SK-N-SH (cell line): ENCODE data around the gene DNAL4.

ENCODE experiments used
- CTCF ChIP-seq: fragments of 200-600 bp; sonication (generic); IDR thresholded peaks from 2 replicates; pipeline ENCODE4 v1.6.1; 2017; ENCODE audit warnings: antibody characterized with exemption, mild to moderate bottlenecking, moderate library complexity
- ELF1 ChIP-seq: IDR thresholded peaks from 2 replicates; pipeline ENCODE4 v1.4.0; 2012
- EP300 ChIP-seq, 2 experiments: IDR thresholded peaks; 2 replicates each; pipeline versions ENCODE4 v1.4.0 to v1.6.1; 2012; ENCODE audit warnings: borderline replicate concordance in 1 of 2, low read depth in 1 of 2, low read length in 1 of 2
- FOXM1 ChIP-seq: IDR thresholded peaks from 2 replicates; pipeline ENCODE4 v1.4.0; 2012; ENCODE audit warnings: low read depth, mild to moderate bottlenecking
- GATA2 ChIP-seq: sonication (generic); formaldehyde crosslinking; IDR thresholded peaks from 2 replicates; pipeline ENCODE4 v1.5.0; 2020; ENCODE audit warnings: mild to moderate bottlenecking, missing genetic modification reagents
- NRF1 ChIP-seq: IDR thresholded peaks from 2 replicates; pipeline ENCODE4 v1.6.1; 2012; ENCODE audit warnings: low read depth, mild to moderate bottlenecking, low read length
- POLR2AphosphoS5 ChIP-seq: IDR thresholded peaks from 2 replicates; pipeline ENCODE4 v1.6.1; 2012; ENCODE audit warnings: low read depth, low read length
- RAD21 ChIP-seq: IDR thresholded peaks from 2 replicates; pipeline ENCODE4 v1.6.1; 2012; ENCODE audit warnings: mild to moderate bottlenecking, low read length
- REST ChIP-seq: IDR thresholded peaks from 2 replicates; pipeline ENCODE4 v1.6.1; 2012; ENCODE audit warnings: mild to moderate bottlenecking, low read depth, low read length, moderate library complexity
- RFX5 ChIP-seq: IDR thresholded peaks from 2 replicates; pipeline ENCODE4 v1.6.1; 2012; ENCODE audit warnings: mild to moderate bottlenecking, improper control_type of control experiment, low read length
- TAF1 ChIP-seq: IDR thresholded peaks from 2 replicates; pipeline ENCODE4 v1.6.1; 2012; ENCODE audit warnings: low read depth, mild to moderate bottlenecking, low read length, moderate library complexity, borderline replicate concordance
- USF2 ChIP-seq: fragments of 150-350 bp; IDR thresholded peaks from 2 replicates; pipeline ENCODE4 v1.6.1; 2017; ENCODE audit warnings: antibody characterized with exemption, low read length, low read depth, borderline replicate concordance

- TF ChIP-seq CTCF (no peak), POLR2AphosphoS5 (no peak), FOXM1 (no peak), RAD21 (no peak), USF2 (no peak), EP300 (IDR thresholded peaks at IDR 0.05; ENCODE audit: borderline replicate concordance in 1 of 2, low read depth in 1 of 2, low read length in 1 of 2) (no peak), TAF1 (no peak), REST (no peak), RFX5 (no peak), ELF1 (no peak), GATA2 (CRISPR knock-in tag) (no peak), NRF1 (no peak)
Observed at GRCh38 chr22:38835888-38836301, 42.0 kb upstream of the DNAL4 start.
